GM12801 (cell line): ENCODE results near the gene RBCK1.

ENCODE experiments used
- TF ChIP-seq, protein P1 (sequence below): IDR thresholded peaks from one replicate; pipeline ENCODE4 v1.5.1; 2011; ENCODE audit warnings: control low read depth; ENCODE audit not compliant: insufficient read length; ENCODE audit errors: extremely low read depth

Gene RBCK1

DNA sequence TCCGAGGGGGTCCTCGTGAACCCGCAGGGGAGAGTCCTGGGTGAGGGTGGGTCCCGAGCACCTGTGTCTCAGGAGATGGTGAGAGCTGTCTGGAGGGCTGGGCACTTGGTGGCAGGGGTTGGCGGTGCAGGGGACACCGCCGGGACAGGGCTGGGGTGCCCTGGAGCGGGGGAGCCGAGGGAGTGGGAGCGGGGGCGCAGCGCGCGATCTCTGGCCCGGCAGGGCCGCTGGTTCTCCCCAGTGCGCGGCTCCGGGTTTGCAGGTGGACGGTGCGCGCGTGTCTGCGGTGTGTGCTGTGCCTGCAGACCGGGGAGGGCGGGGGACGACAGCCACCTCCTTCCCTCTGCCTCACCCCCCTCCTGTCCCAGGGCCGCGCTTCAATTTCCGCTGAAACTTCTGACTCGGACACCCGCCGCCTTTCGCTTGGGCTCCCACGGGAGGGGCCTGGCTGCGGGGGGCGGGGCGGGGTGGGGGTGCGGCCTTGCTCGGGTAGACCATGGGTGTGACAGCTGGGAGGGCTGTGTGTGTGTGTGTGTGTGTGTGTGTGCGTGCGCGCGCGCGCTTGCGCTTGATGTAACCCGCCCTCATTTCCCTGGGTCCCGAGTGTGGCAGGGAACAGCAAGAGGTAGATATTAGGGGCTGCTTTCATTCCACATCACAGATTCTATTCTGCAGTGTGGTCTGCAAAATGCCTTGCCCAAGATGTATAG lies 26.4 kb upstream of the RBCK1 start:
- TF ChIP-seq, protein P1, sequence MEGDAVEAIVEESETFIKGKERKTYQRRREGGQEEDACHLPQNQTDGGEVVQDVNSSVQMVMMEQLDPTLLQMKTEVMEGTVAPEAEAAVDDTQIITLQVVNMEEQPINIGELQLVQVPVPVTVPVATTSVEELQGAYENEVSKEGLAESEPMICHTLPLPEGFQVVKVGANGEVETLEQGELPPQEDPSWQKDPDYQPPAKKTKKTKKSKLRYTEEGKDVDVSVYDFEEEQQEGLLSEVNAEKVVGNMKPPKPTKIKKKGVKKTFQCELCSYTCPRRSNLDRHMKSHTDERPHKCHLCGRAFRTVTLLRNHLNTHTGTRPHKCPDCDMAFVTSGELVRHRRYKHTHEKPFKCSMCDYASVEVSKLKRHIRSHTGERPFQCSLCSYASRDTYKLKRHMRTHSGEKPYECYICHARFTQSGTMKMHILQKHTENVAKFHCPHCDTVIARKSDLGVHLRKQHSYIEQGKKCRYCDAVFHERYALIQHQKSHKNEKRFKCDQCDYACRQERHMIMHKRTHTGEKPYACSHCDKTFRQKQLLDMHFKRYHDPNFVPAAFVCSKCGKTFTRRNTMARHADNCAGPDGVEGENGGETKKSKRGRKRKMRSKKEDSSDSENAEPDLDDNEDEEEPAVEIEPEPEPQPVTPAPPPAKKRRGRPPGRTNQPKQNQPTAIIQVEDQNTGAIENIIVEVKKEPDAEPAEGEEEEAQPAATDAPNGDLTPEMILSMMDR, result no peak

DNA sequence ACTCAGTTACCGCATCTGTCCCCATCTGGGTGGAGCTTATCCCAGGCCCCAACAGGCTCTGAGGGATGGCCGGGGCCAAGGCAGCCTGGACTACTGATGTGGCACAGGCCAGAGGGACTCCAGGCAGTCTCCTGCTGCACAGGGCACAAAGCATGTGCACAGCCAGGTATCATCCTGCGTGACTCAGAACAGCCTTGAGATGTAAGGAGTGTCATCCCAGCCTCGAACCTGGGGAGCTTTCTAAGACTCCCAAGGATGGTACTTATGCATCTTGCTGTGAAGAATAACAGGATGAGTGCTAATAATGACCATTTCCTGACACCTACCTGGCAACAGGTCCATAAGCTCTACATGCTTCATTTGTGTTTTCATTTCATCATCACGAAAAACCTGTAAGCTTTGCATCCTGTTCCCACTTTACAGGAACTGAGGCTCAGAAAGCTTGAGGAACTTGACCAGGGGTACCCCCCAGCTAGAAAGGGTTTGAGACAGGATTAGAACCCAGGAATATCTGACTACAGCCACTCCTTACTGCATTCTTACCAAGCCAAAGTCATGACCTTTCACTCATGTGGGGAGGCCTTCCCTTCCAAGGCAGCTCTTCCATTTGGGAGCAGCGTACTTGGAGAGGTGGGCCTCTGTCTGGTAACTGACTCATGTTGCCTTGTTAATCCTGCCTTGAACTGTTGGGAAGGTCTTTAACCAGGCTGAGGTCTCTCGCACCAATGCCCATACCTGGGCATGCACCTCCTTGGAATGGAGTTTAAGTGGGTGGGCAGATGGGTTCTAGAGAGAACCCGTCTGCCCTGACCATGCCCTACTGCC lies 25.6 kb upstream of the RBCK1 start:
- TF ChIP-seq, protein P1, result no peak

DNA sequence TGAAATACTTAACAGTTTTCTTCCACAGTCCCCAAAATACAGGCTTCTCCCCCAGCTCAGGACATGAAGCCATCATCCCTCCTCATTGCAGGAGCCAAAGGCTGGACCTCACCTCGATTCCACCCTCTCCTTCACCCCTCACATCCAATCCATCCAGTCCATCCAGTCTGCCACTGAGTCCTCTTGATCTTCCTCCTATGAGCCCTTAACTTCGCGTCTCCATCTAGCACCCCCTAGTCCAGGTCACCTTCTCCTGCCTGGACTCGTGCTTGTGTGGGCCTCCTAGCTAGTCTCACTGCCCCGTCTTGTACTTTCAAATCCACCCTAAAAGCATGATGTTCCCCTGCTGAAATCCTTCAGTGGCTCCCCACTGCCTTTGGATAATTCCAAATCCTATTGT lies 24.2 kb upstream of the RBCK1 start:
- TF ChIP-seq, protein P1, result no peak

DNA sequence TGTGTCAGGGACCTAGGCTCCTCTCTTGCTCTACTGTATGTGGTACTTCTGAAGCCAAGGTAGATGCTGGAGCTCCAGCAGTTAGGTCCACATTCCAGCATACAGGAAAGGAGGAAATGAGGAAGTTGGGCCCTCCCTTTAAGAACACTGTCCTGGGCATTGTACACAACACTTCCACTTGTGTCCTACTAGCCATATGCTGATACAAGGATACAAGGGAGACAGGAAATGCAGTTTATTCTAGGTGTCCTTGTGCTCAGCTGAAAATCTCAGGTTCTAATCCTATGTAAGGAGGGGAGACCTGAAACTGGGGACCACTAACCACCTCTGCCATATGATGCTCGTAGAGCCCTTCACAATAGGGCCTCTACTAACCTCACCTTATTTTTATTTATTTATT lies 23.4 kb upstream of the RBCK1 start:
- TF ChIP-seq, protein P1, result no peak

DNA sequence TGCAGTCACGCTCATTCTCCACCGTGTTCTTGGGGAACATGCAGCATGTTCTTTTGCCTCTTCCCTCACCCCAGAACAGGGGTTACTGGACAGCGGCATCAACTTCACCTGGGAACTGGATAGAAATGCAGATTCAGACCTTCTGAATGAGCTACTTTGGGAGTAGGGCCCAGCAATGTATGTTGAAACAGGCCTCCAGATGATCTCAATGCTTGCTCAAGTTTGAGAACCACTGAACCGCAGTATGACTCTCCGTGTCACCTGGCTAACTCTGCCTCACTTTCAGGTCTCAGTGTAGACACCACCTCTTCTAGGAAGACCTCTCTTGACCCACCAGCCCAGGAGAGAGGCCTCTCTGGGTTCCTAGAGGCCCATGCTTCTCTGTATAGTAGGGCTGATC lies 22.7 kb upstream of the RBCK1 start:
- TF ChIP-seq, protein P1, result no peak

DNA sequence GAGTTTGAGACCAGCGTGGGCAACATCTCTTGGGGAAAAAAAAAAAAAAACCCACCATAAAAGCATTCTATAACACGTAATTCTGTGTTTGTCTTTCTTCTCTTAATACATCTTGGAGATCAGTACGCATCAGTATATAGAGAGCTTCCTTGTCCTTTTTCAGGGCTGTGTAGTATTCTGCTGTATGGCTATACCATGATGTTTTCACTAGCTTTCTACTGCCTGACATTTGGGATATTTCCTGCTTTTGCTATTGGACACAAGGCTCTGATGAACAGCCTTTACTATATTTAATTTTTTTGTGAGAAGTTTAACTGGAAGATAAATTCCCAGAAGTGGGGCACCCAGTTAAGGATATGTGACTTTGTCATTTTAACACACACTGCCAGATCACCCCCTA lies 20.6 kb upstream of the RBCK1 start:
- TF ChIP-seq, protein P1, result no peak

DNA sequence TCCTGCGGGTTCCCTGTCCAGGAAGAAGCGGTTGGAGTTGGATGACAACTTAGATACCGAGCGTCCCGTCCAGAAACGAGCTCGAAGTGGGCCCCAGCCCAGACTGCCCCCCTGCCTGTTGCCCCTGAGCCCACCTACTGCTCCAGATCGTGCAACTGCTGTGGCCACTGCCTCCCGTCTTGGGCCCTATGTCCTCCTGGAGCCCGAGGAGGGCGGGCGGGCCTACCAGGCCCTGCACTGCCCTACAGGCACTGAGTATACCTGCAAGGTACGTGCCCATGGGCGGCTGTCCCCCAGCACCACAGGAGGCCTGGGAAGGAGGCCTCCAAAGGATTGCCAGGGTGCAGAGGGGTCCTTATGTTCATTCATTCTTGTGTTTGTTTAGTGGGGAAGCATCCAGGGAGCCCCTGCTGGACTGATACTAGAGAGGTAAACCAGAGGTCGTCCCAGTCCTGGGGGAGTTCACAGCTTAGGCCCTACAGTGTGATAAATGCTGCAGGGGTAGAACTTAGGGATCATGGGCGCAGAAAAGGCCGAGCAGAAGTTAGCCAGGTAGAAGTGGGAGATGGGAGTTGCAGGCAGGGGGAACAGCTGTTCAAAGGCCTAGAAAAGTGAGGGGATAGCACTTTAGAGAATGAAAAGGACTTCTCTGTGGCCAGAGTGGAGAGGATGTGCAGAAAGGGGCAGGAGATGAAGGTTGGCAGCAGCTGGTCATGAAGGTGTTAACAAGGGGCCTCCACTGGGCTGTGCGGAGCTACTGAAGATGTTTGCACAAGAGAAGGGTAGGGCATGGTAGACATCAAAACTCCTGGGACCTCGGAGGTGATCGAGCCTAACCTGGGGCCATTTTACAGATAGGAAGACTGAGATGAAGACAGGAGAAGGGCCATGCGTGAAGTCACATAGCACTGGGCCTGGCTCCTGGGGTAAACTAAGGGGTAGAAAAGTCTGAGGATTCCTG lies 19.8 kb upstream of the RBCK1 start:
- TF ChIP-seq, protein P1, result no peak
